CD4-positive, CD25-positive, alpha-beta regulatory T cell (primary cell): Measurements from ENCODE around the gene COL5A1. TPM values are rescaled to one million over a fixed set of nuclear protein-coding genes. Genes with fewer than 3 reads are reported as not detected.

ENCODE experiments used
- ATAC-seq, 2 donors: fragments of 150-1000 bp; cut with Tn5 transposase; one replicate each; pipeline ENCODE4 v1.10.0; 2021; ENCODE audit warnings: low read depth in 2 of 2, moderate number of reproducible peaks in 2 of 2, moderate library complexity in 1 of 2
- DNase-seq, 3 donors: peaks; one replicate each; pipeline versions ENCODE4 v3.0.0 to v3.0.0-alpha.2; 2012 to 2022; ENCODE audit warnings: mixed read lengths in 1 of 3
- H3K27ac ChIP-seq: one replicate; pipeline ENCODE4 v1.7.0; 2013; ENCODE audit warnings: mild to moderate bottlenecking, low read length; ENCODE audit not compliant: insufficient read depth, poor library complexity, severe bottlenecking
- H3K27me3 ChIP-seq: one replicate; pipeline ENCODE4 v1.7.0; 2013; ENCODE audit warnings: low read length; ENCODE audit not compliant: control insufficient read depth, insufficient read depth
- H3K36me3 ChIP-seq: one replicate; pipeline ENCODE4 v1.7.0; 2013; ENCODE audit warnings: mild to moderate bottlenecking, low read length, moderate library complexity; ENCODE audit not compliant: control insufficient read depth, insufficient read depth
- H3K4me1 ChIP-seq: 2 replicates; pipeline ENCODE4 v1.7.0; 2013; ENCODE audit warnings: mild to moderate bottlenecking, low read length; ENCODE audit not compliant: insufficient read depth, control insufficient read depth, poor library complexity, severe bottlenecking
- H3K4me3 ChIP-seq: one replicate; pipeline ENCODE4 v1.7.0; 2013; ENCODE audit warnings: low read depth, mild to moderate bottlenecking, low read length, moderate library complexity
- H3K9me3 ChIP-seq, 2 experiments: 1 replicate in 1 of 2; 2 replicates in 1 of 2; pipeline ENCODE4 v1.7.0; 2013; ENCODE audit warnings: low read length in 2 of 2, mild to moderate bottlenecking in 1 of 2, moderate library complexity in 1 of 2; ENCODE audit not compliant: control insufficient read depth in 2 of 2
- H3K27ac Mint-ChIP-seq, 3 donors: one replicate each; pipeline ENCODE4 v1.8.0; 2020 to 2022; ENCODE audit warnings: mild to moderate bottlenecking in 3 of 3, mixed read lengths in 3 of 3, moderate library complexity in 2 of 3
- H3K27me3 Mint-ChIP-seq: one replicate; pipeline ENCODE4 v1.8.0; 2022; ENCODE audit warnings: mild to moderate bottlenecking, mixed read lengths
- H3K36me3 Mint-ChIP-seq: one replicate; pipeline ENCODE4 v1.8.0; 2020; ENCODE audit warnings: mixed read lengths
- H3K4me1 Mint-ChIP-seq, 4 donors: one replicate each; pipeline ENCODE4 v1.8.0; 2020 to 2022; ENCODE audit warnings: mixed read lengths in 4 of 4, mild to moderate bottlenecking in 1 of 4
- H3K4me3 Mint-ChIP-seq, 4 donors: one replicate each; pipeline ENCODE4 v1.8.0; 2020 to 2022; ENCODE audit warnings: mild to moderate bottlenecking in 4 of 4, mixed read lengths in 4 of 4, moderate library complexity in 3 of 4
- H3K9me3 Mint-ChIP-seq, 7 donors: one replicate each; pipeline ENCODE4 v1.8.0; 2020 to 2022; ENCODE audit warnings: mixed read lengths in 7 of 7, mild to moderate bottlenecking in 3 of 7, moderate library complexity in 2 of 7
- polyA plus RNA-seq, 4 donors: library from polyadenylated mRNA; unstranded; fragments of 300-500 nt; fragmentation: Illumina TruSeq; gene quantifications; one replicate each; pipeline ENCODE4 v1.2.3, GENCODE V29; 2021
- total RNA-seq: library from RNA; stranded (reverse); gene quantifications from one replicate; pipeline ENCODE4 v1.2.3, GENCODE V29; 2022

Gene COL5A1
- total and polyA plus RNA-seq, 5 donors from 2014 or later = 0.02 to 1.7 (median 0.10) TPM; not detected in 2

- Histone ChIP-seq H3K4me1 (no peaks in the 10 kb centered on the region), H3K4me3 (no peak overlapping the region), H3K9me3 (no peaks in the 10 kb centered on the region), H3K27ac (no peak overlapping the region), H3K36me3 (no peaks in the 10 kb centered on the region), H3K27me3 (no peaks in the 10 kb centered on the region)
- Mint-ChIP-seq H3K4me1 (no peaks in the 10 kb centered on the region), H3K36me3 (no peaks in the 10 kb centered on the region), H3K27me3 (no peaks in the 10 kb centered on the region), H3K4me3 (no peak overlapping the region), H3K9me3 (peaks cover 0 to 2% (median 0%) of the 10 kb centered on the region in 7 donors), H3K27ac (no peak overlapping the region)
- DNase-seq = no peak
- ATAC-seq = no peak
These were observed 187.8 kb downstream of the COL5A1 start for GRCh38 chr9:134829356-134829937.

GRCh38 chr9:134830126-134830525, 188.5 kb downstream of the COL5A1 start:
- H3K36me3 ChIP-seq = no peaks in the 10 kb centered on the region
- no peak for ATAC-seq
- H3K36me3 Mint-ChIP-seq = no peaks in the 10 kb centered on the region
- no peak overlapping the region for H3K27ac Mint-ChIP-seq
- H3K4me1 Mint-ChIP-seq = no peaks in the 10 kb centered on the region
- H3K4me1 ChIP-seq = no peaks in the 10 kb centered on the region
- no peak for DNase-seq
- no peaks in the 10 kb centered on the region for H3K9me3 ChIP-seq
- H3K4me3 Mint-ChIP-seq = no peak overlapping the region
- H3K9me3 Mint-ChIP-seq = peaks cover 0 to 2% (median 0%) of the 10 kb centered on the region in 7 donors
- H3K4me3 ChIP-seq = no peak overlapping the region
- no peaks in the 10 kb centered on the region for H3K27me3 ChIP-seq
- H3K27me3 Mint-ChIP-seq = no peaks in the 10 kb centered on the region
- no peak overlapping the region for H3K27ac ChIP-seq

- Mint-ChIP-seq H3K4me3 (no peak overlapping the region), H3K27ac (no peak overlapping the region), H3K4me1 (no peaks in the 10 kb centered on the region), H3K9me3 (peaks cover 0 to 2% (median 0%) of the 10 kb centered on the region in 7 donors), H3K36me3 (no peaks in the 10 kb centered on the region), H3K27me3 (no peaks in the 10 kb centered on the region)
- ATAC-seq (no peak), DNase-seq (no peak)
- Histone ChIP-seq H3K4me1 (no peaks in the 10 kb centered on the region), H3K4me3 (no peak overlapping the region), H3K9me3 (no peaks in the 10 kb centered on the region), H3K27me3 (no peaks in the 10 kb centered on the region), H3K27ac (no peak overlapping the region), H3K36me3 (no peaks in the 10 kb centered on the region)
These were observed 189.5 kb downstream of the COL5A1 start for GRCh38 chr9:134830926-134831720.

GRCh38 chr9:134832471-134832870, 190.9 kb downstream of the COL5A1 start:
- H3K9me3 Mint-ChIP-seq = no peaks in the 10 kb centered on the region
- H3K4me3 Mint-ChIP-seq = no peak overlapping the region
- Histone ChIP-seq H3K27me3 (no peaks in the 10 kb centered on the region), H3K4me1 (no peaks in the 10 kb centered on the region), H3K27ac (no peak overlapping the region), H3K9me3 (no peaks in the 10 kb centered on the region), H3K4me3 (no peak overlapping the region), H3K36me3 (no peaks in the 10 kb centered on the region)
- no peaks in the 10 kb centered on the region for H3K36me3 Mint-ChIP-seq
- no peak overlapping the region for H3K27ac Mint-ChIP-seq
- H3K4me1 Mint-ChIP-seq = no peaks in the 10 kb centered on the region
- ATAC-seq = no peak
- H3K27me3 Mint-ChIP-seq = no peaks in the 10 kb centered on the region
- DNase-seq = no peak

- DNase-seq = no peak
- no peaks in the 10 kb centered on the region for H3K36me3 ChIP-seq
- no peak overlapping the region for H3K4me3 ChIP-seq
- Mint-ChIP-seq H3K27ac (no peak overlapping the region), H3K9me3 (no peaks in the 10 kb centered on the region), H3K27me3 (no peaks in the 10 kb centered on the region), H3K4me3 (no peak overlapping the region), H3K4me1 (no peaks in the 10 kb centered on the region), H3K36me3 (no peaks in the 10 kb centered on the region)
- H3K9me3 ChIP-seq = no peaks in the 10 kb centered on the region
- no peaks in the 10 kb centered on the region for H3K4me1 ChIP-seq
- H3K27me3 ChIP-seq = no peaks in the 10 kb centered on the region
- H3K27ac ChIP-seq = no peak overlapping the region
- no peak for ATAC-seq
These were observed 191.8 kb downstream of the COL5A1 start for GRCh38 chr9:134833294-134833880.

GRCh38 chr9:134834217-134834956, 192.8 kb downstream of the COL5A1 start:
- Histone ChIP-seq H3K36me3 (no peaks in the 10 kb centered on the region), H3K27me3 (no peaks in the 10 kb centered on the region), H3K27ac (no peak overlapping the region), H3K4me3 (no peak overlapping the region), H3K9me3 (no peaks in the 10 kb centered on the region), H3K4me1 (no peaks in the 10 kb centered on the region)
- ATAC-seq = no peak
- no peaks in the 10 kb centered on the region for H3K9me3 Mint-ChIP-seq
- no peak overlapping the region for H3K4me3 Mint-ChIP-seq
- DNase-seq = no peak
- H3K27ac Mint-ChIP-seq = no peak overlapping the region
- no peaks in the 10 kb centered on the region for H3K27me3 Mint-ChIP-seq
- no peaks in the 10 kb centered on the region for H3K36me3 Mint-ChIP-seq
- no peaks in the 10 kb centered on the region for H3K4me1 Mint-ChIP-seq

- H3K36me3 ChIP-seq = no peaks in the 10 kb centered on the region
- H3K4me1 ChIP-seq = no peaks in the 10 kb centered on the region
- H3K36me3 Mint-ChIP-seq = no peaks in the 10 kb centered on the region
- no peaks in the 10 kb centered on the region for H3K4me1 Mint-ChIP-seq
- no peaks in the 10 kb centered on the region for H3K27me3 ChIP-seq
- DNase-seq (no peak), ATAC-seq (no peak)
- H3K4me3 ChIP-seq = no peak overlapping the region
- no peak overlapping the region for H3K4me3 Mint-ChIP-seq
- no peak overlapping the region for H3K27ac Mint-ChIP-seq
- H3K9me3 Mint-ChIP-seq = no peaks in the 10 kb centered on the region
- no peaks in the 10 kb centered on the region for H3K27me3 Mint-ChIP-seq
- no peak overlapping the region for H3K27ac ChIP-seq
- no peaks in the 10 kb centered on the region for H3K9me3 ChIP-seq
These were observed 193.4 kb downstream of the COL5A1 start for GRCh38 chr9:134834957-134835419.
